GM21786 (cell line): ENCODE measurements around the gene HYAL3.
"Not testable (repeated sequence)": the region's sequence is repeated elsewhere in the genome, so short reads cannot be mapped to it uniquely, and the experiment has no call there.

ENCODE experiments used
- ATAC-seq: cut with Tn5 transposase; IDR thresholded peaks from one replicate; pipeline ENCODE4 v1.9.1; 2021; ENCODE audit not compliant: unreplicated experiment

Gene HYAL3

DNA sequence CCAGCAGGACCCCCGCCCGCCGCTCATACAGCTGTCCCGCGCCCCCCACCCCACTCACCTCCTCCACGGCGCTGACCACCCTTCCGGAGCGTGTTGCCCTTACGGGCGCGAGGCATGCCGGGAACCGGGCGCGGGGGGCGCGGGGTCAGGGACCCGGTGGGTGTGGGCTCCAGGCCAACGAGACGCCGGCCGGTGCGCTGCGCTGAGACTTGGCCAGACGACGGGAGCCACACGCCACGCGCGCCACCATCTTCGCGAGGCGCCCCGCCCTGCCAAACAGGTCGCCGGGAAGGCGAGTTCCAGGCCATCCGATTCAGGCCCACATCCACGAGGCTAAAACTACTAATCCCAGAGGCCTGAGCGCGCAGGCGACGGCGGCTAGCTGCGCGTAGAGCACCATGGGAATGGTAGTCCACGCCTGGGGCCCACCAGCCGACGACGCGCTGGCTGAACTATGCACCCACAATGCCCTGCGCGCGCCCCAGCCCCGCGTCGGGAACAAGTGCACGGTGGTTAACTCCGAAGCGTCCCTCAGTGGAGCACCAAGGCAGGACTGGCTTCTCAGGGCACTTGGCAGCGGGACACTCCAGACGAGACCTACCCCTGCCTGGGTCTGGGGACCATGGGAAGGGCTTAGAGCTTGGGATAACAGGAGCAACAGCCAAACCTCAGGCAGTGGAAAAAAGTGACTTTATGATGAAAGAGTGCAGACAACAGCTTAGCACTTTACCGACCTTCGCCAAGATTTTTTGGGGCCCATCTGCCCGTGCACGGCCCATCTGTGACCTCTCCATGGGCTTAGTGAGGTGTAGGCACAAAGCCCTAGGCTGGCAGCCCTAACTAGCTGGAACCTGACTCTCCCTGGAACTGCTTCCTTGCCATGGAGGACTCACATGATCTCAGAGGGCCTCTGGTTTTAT lies 6.8 kb downstream of the HYAL3 start, which contains the start of gene IFRD2:
IFRD2 (minus strand) TSS at position 271 of the 920 bp plus-strand sequence; CDS start at position 116, 155 bp downstream.
- ATAC-seq = peak; percentile 98

DNA sequence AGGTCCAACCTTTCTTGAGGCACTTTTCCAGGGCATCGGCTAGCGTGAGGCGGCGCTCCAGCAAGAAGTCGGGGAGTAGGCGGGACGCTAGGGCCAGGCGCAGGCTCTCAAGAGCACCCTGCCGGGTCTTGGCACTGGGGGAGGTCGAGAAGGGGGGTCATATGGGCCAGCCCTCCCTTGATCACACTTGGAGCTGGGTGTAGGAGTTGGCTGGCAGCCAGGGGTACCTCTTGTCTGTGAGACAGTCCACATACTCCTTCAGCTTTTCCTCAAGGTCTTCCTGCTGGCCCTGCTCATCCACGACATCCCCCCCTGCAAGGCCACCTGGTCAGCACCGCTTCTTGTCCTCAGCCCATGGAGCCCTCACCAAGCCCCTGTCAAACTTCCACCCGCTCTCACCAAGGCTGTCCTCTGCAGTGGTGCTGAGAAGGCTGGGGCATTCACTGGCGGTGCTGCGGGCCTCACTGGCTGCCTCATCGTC lies 9.0 kb downstream of the HYAL3 start:
- ATAC-seq = no peak

DNA sequence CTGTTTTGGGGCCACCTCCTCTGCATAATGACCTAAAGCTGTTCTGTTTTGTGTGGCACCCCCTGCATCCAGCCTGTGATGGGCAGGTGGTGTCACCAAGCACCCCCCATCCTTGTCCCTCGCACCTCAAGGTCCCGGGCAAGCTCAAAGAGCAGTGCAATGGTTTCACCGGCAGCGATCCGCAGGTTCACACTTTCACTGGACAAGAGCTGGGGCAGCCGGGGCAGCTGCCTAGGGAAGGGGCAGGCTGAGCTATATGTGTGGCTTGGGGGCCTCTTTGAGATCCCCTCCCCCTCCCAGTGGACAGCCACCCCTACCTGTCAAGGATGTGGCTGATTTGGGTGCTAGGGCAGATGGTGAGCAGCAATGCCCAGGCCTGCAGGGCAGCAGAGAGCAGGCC lies 10.1 kb downstream of the HYAL3 start:
- ATAC-seq = no peak

DNA sequence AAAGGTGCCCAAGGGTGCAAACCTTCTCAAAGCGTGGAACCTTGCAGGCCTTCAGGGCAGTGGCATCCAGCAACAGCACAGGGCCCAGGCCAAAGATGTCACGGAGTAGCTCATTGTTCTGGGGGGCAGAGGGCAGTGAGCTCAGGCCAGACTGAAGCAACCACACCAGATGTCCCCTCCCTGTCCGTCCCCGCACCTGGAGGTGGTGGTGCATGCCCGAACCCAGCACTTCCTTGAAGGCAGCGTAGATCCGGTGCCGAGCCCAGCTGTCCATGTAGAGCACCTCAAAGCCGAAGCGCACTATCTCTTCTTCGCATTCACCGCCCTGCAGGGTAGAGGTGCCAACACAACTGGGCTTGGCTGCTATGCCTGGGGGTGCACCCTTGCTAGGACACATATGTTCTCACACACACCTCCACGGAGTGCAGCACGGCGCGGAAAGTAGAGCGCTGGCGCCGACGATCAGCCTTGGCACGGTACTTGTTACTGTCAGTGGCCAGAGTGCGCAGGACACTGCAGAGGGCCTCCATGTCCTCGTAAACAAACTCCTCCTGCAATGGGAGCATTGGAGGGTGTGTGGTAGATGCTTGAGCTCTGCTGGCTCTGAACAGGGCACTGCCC lies 10.7 kb downstream of the HYAL3 start:
- no peak for ATAC-seq

DNA sequence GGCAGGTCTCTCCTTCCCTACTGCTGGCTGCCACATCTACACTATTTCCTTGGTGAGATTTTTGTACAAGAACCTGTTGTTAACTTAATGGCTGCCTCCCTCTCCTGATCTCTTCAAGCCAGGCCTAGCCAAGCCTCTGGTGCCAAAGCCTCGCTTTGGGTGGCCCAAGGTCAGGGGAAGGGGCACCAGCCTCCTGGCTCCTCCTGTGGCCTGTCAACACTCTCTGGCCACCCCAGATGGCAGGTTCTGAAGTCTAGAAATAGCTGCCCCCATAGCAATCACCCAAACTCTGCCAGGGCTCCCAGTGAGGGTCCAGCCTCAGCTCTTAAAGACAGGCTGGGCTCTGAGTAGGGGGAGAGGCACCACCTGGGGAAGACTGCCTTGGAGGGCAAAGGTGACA lies 11.9 kb downstream of the HYAL3 start:
- no peak for ATAC-seq

DNA sequence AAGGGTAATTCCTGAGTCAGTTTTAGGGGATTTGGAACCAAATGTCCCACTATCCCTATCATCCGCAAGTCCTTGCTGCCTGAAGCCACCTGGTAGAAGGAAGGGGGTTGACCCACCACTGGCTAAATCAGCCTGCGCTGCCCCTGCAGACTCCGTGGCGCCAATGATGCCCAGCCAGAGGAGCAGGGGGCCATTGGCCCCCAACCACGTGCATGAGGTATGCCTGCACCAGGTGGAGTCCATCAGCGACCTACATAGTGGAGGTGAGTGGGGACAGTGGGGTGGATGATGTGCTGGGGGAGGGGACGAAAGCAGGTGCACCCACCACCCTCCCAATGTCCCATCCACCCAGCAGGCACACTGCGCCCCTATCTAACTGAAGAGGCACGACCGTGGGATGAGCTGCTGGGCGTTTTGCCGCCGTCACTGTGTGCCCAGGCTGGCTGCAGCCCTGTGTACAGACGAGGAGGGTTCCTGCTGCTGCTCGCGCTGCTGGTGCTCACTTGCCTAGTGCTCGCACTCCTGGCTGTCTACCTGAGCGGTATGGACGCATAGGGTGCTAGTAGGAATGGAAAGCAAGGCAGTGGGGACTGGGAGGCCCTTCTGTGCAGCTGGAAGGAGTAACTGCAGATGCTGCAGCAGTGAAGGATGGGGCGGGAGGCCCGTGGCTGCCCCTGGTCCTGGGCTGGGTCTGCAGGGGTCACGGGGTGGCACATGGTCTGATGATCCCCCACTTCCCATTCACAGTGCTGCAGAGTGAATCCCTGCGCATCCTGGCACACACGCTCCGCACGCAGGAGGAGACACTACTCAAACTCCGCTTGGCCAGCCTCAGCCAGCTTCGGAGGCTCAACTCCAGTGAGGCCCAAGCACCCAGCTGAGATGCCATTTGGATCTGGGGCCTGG lies 12.6 kb downstream of the HYAL3 start:
- no peak for ATAC-seq

DNA sequence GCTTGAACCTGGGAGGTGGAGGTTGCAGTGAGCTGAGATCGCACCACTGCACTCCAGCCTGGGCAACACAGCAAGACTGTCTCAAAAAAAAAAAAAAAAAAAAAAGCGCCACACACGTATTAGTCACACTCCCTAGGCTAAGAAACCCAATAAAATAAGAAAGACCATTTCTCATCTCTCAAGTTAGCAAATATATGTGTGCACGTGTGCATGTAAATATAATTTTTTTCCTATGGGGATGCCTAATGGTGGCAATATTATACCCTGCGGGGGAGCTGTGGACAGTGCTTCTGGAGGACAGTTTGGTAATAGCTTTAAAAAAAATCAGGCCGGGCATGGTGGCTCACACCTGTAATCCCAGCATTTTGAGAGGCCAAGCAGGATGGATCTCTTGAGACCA lies 15.1 kb downstream of the HYAL3 start:
- ATAC-seq = not testable (repeated sequence)

DNA sequence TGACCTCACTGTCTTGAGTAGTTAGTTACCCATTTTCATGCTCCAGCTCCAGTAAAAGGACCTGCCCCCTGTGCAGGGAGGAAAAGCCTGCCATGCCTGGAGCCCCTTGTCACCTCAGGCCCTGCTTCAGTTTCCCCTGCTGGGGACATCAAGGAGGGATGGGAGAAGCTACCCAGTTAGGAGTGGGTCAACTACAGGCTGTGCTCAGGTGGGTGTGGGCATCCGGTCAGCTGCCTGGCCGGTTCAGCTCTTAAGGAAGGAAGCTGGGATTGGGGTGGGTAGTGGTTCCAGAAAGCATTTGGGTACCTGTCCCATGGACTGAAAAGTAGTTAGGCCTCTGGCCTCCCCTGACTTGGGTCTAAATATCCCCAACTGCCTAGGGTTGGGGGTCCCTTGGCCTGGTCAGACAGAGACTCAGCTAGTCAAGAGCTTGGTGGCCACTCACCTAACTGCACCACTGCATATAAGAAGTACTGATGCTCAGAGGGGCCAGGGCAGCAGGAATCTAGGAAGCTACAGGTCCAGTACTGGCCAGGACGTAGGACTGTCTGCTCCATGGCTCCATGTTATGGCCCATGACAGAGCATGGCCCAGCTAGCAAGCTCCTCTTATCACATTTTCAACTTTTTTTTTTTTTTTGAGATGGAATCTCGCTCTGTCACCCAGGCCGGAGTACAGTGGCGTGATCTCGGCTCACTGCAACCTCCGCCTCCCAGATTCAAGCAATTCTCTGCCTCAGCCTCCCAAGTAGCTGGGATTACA lies 19.8 kb downstream of the HYAL3 start:
- ATAC-seq = no peak

DNA sequence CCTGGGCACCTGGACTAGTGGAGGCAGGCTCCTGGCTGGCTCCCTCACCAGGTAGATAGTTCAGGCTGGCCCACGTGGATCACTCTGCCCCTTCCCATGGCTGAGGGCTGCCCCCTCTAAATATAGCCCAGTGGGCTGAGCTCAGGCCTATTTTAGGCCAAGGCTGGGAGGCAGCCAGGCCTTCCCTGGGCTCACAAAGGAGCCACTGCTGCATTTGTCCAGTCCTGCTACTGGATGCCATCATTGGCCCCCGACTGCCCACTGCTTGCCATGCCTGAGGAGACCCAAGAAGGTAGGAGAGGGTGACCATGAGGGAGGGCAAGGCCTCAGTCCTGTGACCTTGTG lies 20.4 kb downstream of the HYAL3 start, which contains the start of gene LSMEM2:
LSMEM2 (plus strand) TSS at position 208 of the 345 bp plus-strand sequence; CDS start at position 235, 27 bp downstream.
- ATAC-seq = no peak

DNA sequence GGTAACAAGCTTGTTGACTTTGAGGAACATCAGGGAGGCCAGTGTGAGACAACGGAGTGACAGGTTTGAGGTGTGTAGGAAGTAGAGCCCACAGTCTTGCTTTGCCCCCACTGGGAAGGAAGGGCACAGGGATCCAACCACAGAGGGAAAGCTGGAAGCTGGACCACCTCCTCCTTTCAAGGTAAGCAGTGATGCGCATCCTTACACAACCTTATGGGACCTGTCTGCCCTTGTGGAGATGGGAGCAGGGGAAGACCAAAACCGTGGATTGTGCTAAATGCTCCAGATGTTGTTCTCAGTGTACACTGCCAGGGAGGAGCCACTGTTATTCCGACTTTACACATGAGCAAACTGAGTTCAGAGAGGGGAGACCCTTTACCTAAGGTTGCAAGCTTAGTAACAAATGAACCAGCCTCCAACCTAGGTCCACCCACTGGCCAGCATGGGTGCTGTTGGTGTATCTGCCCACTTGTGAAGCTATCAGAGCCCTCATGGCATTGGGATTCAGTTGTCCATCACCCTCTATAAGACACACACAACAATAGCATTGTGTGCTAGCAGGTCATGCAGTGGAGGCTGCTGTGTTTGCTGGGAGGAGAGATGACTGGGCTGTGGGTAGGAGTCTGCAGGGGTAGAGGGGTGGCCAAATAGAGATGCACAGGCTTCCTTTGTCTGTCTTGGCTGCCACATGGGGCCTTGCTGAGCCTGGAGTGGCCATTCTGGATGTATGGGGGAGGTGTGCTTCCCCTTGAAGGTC lies 20.9 kb downstream of the HYAL3 start:
- ATAC-seq = no peak

DNA sequence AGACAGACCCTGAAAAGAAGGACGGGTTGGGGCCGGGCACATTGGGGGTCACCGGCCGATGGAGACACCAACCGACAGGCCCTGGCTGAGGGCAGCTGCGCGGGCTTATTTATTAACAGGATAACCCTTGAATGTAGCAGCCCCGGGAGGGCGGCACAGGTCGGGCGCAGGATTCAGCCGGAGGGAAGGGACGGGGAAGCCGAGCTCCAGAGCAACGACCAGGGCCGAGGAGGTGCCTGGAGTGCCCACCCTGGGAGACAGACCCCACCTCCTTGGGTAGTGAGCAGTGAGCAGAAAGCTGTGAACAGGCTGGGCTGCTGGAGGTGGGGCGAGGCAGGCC lies 22.5 kb downstream of the HYAL3 start:
- ATAC-seq = no peak

DNA sequence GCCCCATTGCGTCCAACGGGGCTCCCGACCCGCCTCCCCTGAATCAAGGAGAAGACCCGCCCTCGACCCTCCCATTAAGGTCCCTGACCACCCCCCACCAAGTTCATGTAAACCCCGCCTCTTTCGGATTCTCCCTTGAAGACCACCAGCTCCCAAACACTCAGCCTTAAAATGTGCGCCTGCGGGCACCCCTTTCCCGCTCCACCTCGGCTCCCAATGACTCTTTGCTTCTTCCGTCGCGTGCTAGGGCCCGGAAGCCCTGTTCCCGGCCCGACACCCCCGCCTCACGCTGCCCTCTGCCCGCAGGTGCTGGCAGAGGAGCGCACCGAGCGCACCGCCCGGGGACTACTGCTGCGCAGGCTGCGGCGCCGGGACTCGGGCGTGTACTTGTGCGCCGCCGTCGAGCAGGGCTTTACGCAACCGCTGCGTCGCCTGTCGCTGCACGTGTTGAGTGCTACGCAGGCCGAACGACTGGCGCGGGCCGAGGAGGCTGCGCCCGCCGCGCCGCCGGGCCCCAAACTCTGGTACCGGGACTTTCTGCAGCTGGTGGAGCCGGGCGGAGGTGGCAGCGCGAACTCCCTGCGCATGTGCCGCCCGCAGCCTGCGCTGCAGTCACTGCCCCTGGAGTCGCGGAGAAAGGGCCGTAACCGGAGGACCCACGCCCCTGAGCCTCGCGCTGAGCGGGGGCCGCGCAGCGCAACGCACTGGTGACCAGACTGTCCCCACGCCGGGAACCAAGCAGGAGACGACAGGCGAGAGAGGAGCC lies 23.0 kb downstream of the HYAL3 start:
- ATAC-seq = no peak

DNA sequence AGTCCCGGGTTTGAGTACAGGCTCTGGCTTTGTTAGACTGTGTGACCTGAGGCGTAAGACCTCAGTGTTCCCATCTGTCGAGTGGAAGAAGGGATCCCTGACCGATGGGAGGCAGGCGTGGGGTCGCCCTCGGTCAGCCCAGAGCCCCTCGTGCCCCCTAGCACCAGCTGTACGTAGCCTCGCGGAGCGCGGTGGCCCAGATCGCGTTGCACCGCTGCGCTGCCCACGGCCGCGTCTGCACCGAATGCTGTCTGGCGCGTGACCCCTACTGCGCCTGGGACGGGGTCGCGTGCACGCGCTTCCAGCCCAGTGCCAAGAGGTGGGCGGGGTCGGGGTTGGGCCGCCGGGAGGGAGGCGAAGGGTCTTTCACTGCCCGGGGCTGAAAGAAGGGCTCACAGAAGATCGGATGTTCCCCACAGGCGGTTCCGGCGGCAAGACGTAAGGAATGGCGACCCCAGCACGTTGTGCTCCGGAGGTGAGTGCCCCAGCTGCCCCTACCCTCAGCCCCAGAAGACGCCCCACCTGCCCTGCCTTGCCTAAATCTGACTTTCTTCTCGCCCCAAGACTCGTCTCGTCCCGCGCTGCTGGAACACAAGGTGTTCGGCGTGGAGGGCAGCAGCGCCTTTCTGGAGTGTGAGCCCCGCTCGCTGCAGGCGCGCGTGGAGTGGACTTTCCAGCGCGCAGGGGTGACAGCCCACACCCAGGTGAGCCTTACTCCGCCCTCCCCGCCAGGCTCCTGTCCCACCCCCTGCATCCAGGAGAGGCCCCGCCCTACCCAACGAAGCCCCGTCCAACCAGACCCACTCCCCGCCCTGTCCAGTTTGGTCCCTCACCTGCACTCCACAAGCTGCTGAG lies 23.8 kb downstream of the HYAL3 start:
- no peak for ATAC-seq

DNA sequence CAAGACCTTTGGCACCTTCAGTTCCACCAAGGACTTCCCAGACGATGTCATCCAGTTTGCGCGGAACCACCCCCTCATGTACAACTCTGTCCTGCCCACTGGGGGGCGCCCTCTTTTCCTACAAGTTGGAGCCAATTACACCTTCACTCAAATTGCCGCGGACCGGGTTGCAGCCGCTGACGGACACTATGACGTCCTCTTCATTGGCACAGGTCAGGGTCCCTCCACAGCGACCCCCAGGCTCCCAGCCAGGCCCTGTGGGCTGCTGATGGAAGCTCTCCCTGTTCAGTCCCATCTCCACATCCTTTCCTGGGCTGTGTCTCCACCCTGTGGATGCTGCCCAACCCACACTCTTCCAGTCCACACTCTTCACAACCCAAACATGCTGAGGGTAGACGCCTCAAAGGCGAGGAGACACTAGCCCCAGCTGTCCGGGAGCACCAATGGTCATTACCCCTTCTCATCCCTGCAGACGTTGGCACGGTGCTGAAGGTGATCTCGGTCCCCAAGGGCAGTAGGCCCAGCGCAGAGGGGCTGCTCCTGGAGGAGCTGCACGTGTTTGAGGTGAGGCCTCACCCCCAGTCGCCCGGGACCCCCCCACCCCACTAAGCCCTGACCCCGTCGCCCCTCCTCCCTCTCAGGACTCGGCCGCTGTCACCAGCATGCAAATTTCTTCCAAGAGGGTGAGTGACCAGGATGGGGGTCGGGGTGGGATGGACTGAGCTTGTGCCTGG lies 24.7 kb downstream of the HYAL3 start:
- no peak for ATAC-seq

DNA sequence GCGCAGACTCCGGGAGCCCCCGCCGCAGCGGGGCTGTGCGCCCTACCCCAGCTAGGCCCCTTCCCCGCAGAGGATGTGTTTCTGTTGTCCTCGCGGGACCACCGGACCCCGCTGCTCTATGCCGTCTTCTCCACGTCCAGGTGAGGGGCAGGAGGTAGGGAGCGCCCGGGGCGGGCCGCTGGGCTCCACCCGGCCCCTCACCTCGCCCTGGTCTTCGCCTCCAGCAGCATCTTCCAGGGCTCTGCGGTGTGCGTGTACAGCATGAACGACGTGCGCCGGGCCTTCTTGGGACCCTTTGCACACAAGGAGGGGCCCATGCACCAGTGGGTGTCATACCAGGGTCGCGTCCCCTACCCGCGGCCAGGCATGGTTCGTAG lies 25.5 kb downstream of the HYAL3 start:
- no peak for ATAC-seq

DNA sequence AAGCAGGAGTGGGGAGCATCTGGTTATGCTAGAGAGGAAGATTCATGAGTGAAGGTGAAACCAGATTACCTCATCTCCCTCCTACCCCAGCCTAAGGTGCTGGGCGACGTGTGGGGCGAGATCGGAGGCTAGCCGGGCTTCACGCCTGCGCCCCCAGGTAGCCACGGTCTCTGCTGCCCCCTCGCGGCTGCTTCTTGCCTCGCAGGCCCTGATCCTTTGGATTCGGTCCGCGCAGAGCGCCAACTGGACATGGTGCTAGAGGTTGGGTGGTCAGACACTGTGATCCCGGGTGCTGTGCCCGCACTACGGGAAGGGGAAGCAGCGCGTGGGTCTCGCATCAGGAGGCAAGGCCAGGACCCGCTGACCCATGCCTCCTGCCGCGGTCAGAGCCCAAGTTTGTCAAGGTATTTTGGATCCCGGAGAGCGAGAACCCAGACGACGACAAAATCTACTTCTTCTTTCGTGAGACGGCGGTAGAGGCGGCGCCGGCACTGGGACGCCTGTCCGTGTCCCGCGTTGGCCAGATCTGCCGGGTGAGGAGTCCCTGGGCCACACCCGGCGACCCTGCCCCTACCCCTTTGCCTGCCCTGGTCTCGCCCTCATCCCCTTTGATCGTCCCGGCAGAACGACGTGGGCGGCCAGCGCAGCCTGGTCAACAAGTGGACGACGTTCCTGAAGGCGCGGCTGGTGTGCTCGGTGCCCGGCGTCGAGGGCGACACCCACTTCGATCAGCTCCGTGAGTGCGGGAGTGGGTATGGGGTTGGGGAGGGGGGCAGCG lies 26.1 kb downstream of the HYAL3 start:
- peak; percentile 93 for ATAC-seq

DNA sequence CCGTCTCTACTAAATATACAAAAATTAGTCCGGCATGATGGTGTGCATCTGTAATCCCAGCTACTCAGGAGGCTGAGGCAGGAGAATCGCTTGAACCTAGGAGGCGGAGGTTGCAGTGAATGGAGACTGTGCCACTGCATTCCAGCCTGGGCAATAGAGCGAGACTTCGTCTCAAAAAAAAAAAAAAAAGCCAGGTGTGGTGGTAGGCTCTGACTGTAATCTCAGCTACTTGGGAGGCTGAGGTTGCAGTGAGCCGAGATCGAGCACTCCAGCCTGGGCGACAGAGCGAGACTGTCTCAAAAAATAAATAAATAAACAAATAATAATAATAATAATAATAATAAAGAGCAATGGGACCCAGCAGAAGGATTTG lies 26.7 kb downstream of the HYAL3 start:
- ATAC-seq = not testable (repeated sequence)
